Left lung (tissue), 8 donors: Measurements from ENCODE around the gene GAGE13. TPM values are rescaled to one million over a fixed set of nuclear protein-coding genes. Genes with fewer than 3 reads are reported as not detected.

Experiments used
- polyA plus RNA-seq, 6 donors: library from polyadenylated mRNA; unstranded; fragments of 120-200 nt; gene quantifications; one replicate each; pipeline ENCODE4 v1.2.1, GENCODE V29; 2013; ENCODE audit not compliant: insufficient read length in 6 of 6
- total RNA-seq, 2 donors: library from RNA; stranded (reverse); fragmentation: NEBNext Ultra II Directional; extraction: Animal tissue kit (Norgen Biotek cat#: 25700); gene quantifications; one replicate each; pipeline ENCODE4 v1.2.1, GENCODE V29; 2021
- donor health status: DM: no; HTN: yes; CAD: no.
- donor health status: DM: no; HTN: no; CAD: no.

GAGE13 gene
- total and polyA plus RNA-seq, 8 donors, result not detected

Other genes starting within 250 kb of the GAGE13 start
- gene GPKOW, start 207.8 kb upstream of the GAGE13 start, total RNA-seq, result 10 to 100 TPM; 15.5 to 15.7 TPM
- gene GPKOW, start 207.8 kb upstream of the GAGE13 start, polyA plus RNA-seq, result 10 to 100 TPM; 19.9 to 24.8 (median 22.2) TPM
- gene MAGIX, start 168.8 kb upstream of the GAGE13 start, total RNA-seq, result 1 to 10 TPM; 5.6 to 9.4 TPM
- 1 to 10 TPM; 1.6 to 4.0 (median 2.2) TPM for gene MAGIX, start 168.8 kb upstream of the GAGE13 start, polyA plus RNA-seq
- gene PLP2, start 159.7 kb upstream of the GAGE13 start, total RNA-seq, result 100 to 1,000 TPM in 1 of 2 donors, 10 to 100 TPM in 1; 79.8 to 241 TPM
- gene PLP2, start 159.7 kb upstream of the GAGE13 start, polyA plus RNA-seq, result 10 to 100 TPM; 42.7 to 62.7 (median 49.7) TPM
- gene PRICKLE3, start 145.2 kb upstream of the GAGE13 start, total RNA-seq, result 10 to 100 TPM; 14.0 to 17.6 TPM
- gene PRICKLE3, start 145.2 kb upstream of the GAGE13 start, polyA plus RNA-seq, result 1 to 10 TPM; 5.5 to 6.6 (median 5.6) TPM
- gene SYP, start 131.4 kb upstream of the GAGE13 start, total RNA-seq, result 1 to 10 TPM; 2.1 to 3.0 TPM
- gene SYP, start 131.4 kb upstream of the GAGE13 start, polyA plus RNA-seq, result 1 to 10 TPM; 2.7 to 4.2 (median 3.1) TPM
- under 1 TPM; 0.21 to 0.73 TPM for gene CACNA1F, start 98.2 kb upstream of the GAGE13 start, total RNA-seq
- under 1 TPM; 0.20 to 0.63 (median 0.25) TPM for gene CACNA1F, start 98.2 kb upstream of the GAGE13 start, polyA plus RNA-seq
- gene CCDC22, start 96.1 kb upstream of the GAGE13 start, total RNA-seq, result 10 to 100 TPM; 14.4 to 16.8 TPM
- gene CCDC22, start 96.1 kb upstream of the GAGE13 start, polyA plus RNA-seq, result 10 to 100 TPM; 12.9 to 16.3 (median 14.6) TPM
- gene FOXP3, start 66.9 kb upstream of the GAGE13 start, total RNA-seq, result under 1 TPM; 0.29 to 0.45 TPM
- gene FOXP3, start 66.9 kb upstream of the GAGE13 start, polyA plus RNA-seq, result 1 to 10 TPM in 1 of 6 donors, under 1 TPM in 5; 0.41 to 1.0 (median 0.59) TPM
- 1 to 10 TPM; 4.5 to 5.0 TPM for gene PPP1R3F, start 61.8 kb upstream of the GAGE13 start, total RNA-seq
- 1 to 10 TPM; 5.5 to 7.5 (median 6.5) TPM for gene PPP1R3F, start 61.8 kb upstream of the GAGE13 start, polyA plus RNA-seq
- gene GAGE10, start 27.9 kb upstream of the GAGE13 start, total RNA-seq, result not detected
- gene GAGE10, start 27.9 kb upstream of the GAGE13 start, polyA plus RNA-seq, result under 1 TPM in 2 of 6 donors, not detected in 4; 0.31 to 0.33 TPM
- not detected for gene GAGE12J, start 9.5 kb upstream of the GAGE13 start, total RNA-seq
- not detected for gene GAGE12J, start 9.5 kb upstream of the GAGE13 start, polyA plus RNA-seq
- gene GAGE12C, start 200.6 kb downstream of the GAGE13 start, total RNA-seq, result not detected
- gene GAGE12C, start 200.6 kb downstream of the GAGE13 start, polyA plus RNA-seq, result not detected
- not detected for gene GAGE12D, start 210.2 kb downstream of the GAGE13 start, total RNA-seq
- not detected for gene GAGE12D, start 210.2 kb downstream of the GAGE13 start, polyA plus RNA-seq
- not detected for gene GAGE12E, start 219.7 kb downstream of the GAGE13 start, total RNA-seq
- not detected for gene GAGE12E, start 219.7 kb downstream of the GAGE13 start, polyA plus RNA-seq
- not detected for gene GAGE12F, start 229.3 kb downstream of the GAGE13 start, total RNA-seq
- gene GAGE12F, start 229.3 kb downstream of the GAGE13 start, polyA plus RNA-seq, result not detected
- gene GAGE12G, start 238.8 kb downstream of the GAGE13 start, total RNA-seq, result not detected
- not detected for gene GAGE12G, start 238.8 kb downstream of the GAGE13 start, polyA plus RNA-seq
- gene GAGE12H, start 248.4 kb downstream of the GAGE13 start, total RNA-seq, result not detected
- not detected for gene GAGE12H, start 248.4 kb downstream of the GAGE13 start, polyA plus RNA-seq